Omental fat pad (tissue), 4 donors: ENCODE measurements around the gene CXCR4. TPM values are rescaled to one million over a fixed set of nuclear protein-coding genes. Genes with fewer than 3 reads are reported as not detected.

Experiments used
- ATAC-seq: fragments of 150-250 bp; one replicate; pipeline ENCODE4 v1.9.1; 2016; ENCODE audit warnings: mild to moderate bottlenecking, moderate library complexity; ENCODE audit not compliant: low FRiP score
- DNase-seq: peaks from one replicate; pipeline ENCODE4 v3.0.0-alpha.2; 2019; ENCODE audit warnings: low spot score
- CTCF ChIP-seq, 3 donors: fragments of 450-650 bp; IDR thresholded peaks; one replicate each; pipeline ENCODE4 v1.5.1; 2016 to 2017; ENCODE audit warnings: antibody characterized with exemption in 3 of 3, mild to moderate bottlenecking in 3 of 3, moderate library complexity in 2 of 3
- total RNA-seq, 4 donors: library from RNA; depleted of rRNA; stranded (reverse); fragments of >200 nt; gene quantifications; one replicate each; pipeline ENCODE4 v1.1.0, GENCODE V29; 2016

CXCR4 gene
- 10 to 100 TPM; 29.6 to 61.1 (median 37.8) TPM for total RNA-seq

GRCh38 chr2:136117909-136118818 lies at the start of gene CXCR4:
Gene CXCR4, minus strand, starts transcription at chr2:136118149. Its CDS starts 89 bp downstream, at chr2:136118060.
- no peak for TF ChIP-seq CTCF (IDR thresholded peaks at IDR 0.05)
- ATAC-seq = peak; percentile 26
- DNase-seq = no peak

- ATAC-seq = no peak
- TF ChIP-seq CTCF (IDR thresholded peaks at IDR 0.05) = no peak
- no peak for DNase-seq
Measured at GRCh38 chr2:136164280-136164776, 46.4 kb upstream of the CXCR4 start.

- ATAC-seq (no peak), DNase-seq (no peak)
- no peak for TF ChIP-seq CTCF (IDR thresholded peaks at IDR 0.05)
Measured at GRCh38 chr2:136162438-136162837, 44.5 kb upstream of the CXCR4 start.

GRCh38 chr2:136156411-136156810 lies 38.5 kb upstream of the CXCR4 start:
- ATAC-seq (no peak), DNase-seq (no peak)
- TF ChIP-seq CTCF (IDR thresholded peaks at IDR 0.05) = no peak

GRCh38 chr2:136154384-136154783 lies 36.4 kb upstream of the CXCR4 start:
- no peak for TF ChIP-seq CTCF (IDR thresholded peaks at IDR 0.05)
- no peak for DNase-seq
- ATAC-seq = no peak

- no peak for TF ChIP-seq CTCF (IDR thresholded peaks at IDR 0.05)
- DNase-seq (no peak), ATAC-seq (no peak)
Measured at GRCh38 chr2:136151021-136151971, 33.3 kb upstream of the CXCR4 start.
